ENCODE results near the gene KIAA1549.

KIAA1549 gene

GRCh38 chr7:138974675-138975292 is 6.4 kb downstream of the KIAA1549 start:
- no peak for DNase-seq

GRCh38 chr7:138974103-138974502 is 7.1 kb downstream of the KIAA1549 start:
- no peak for DNase-seq

GRCh38 chr7:138970952-138971351 is 10.2 kb downstream of the KIAA1549 start:
- no peak for DNase-seq

- DNase-seq, result no peak
Observed at GRCh38 chr7:138970446-138970845, 10.7 kb downstream of the KIAA1549 start.

- DNase-seq, result no peak
Observed at GRCh38 chr7:138967159-138967558, 14.0 kb downstream of the KIAA1549 start.

- no peak for DNase-seq
Observed at GRCh38 chr7:138964624-138965436, 16.4 kb downstream of the KIAA1549 start.

- peak; percentile 14 for DNase-seq
Observed at GRCh38 chr7:138963675-138964074, 17.5 kb downstream of the KIAA1549 start.

- DNase-seq, result peak; percentile 6
Observed at GRCh38 chr7:138962561-138963270, 18.5 kb downstream of the KIAA1549 start.

- no peak for DNase-seq
Observed at GRCh38 chr7:138961159-138961558, 20.0 kb downstream of the KIAA1549 start.

GRCh38 chr7:138958391-138958956 is 22.7 kb downstream of the KIAA1549 start:
- DNase-seq, result no peak

GRCh38 chr7:138957753-138958390 is 23.3 kb downstream of the KIAA1549 start:
- no peak for DNase-seq

- DNase-seq, result no peak
Observed at GRCh38 chr7:138957217-138957616, 24.0 kb downstream of the KIAA1549 start.

GRCh38 chr7:138954545-138955475 is 26.4 kb downstream of the KIAA1549 start:
- DNase-seq, result no peak

GRCh38 chr7:138952791-138953190 is 28.4 kb downstream of the KIAA1549 start:
- no peak for DNase-seq

GRCh38 chr7:138951953-138952352 is 29.2 kb downstream of the KIAA1549 start:
- DNase-seq, result no peak

- DNase-seq, result no peak
Observed at GRCh38 chr7:138949421-138950088, 31.6 kb downstream of the KIAA1549 start.

- DNase-seq, result no peak
Observed at GRCh38 chr7:138948403-138948802, 32.8 kb downstream of the KIAA1549 start.

- no peak for DNase-seq
Observed at GRCh38 chr7:138945821-138946220, 35.4 kb downstream of the KIAA1549 start.

GRCh38 chr7:138945154-138945553 is 36.0 kb downstream of the KIAA1549 start:
- DNase-seq, result no peak

GRCh38 chr7:138944592-138944991 is 36.6 kb downstream of the KIAA1549 start:
- no peak for DNase-seq

GRCh38 chr7:138943061-138943460 is 38.1 kb downstream of the KIAA1549 start:
- no peak for DNase-seq
